RWPE1 (cell line): ENCODE measurements around the gene DGCR2.
"Not testable (repeated sequence)": the region's sequence is repeated elsewhere in the genome, so short reads cannot be mapped to it uniquely, and the experiment has no call there.

Experiments
- CTCF ChIA-PET: fragments of 350-600 bp; sonication (Branson Sonifier 250); formaldehyde crosslinking; extraction: SDS; loops from one replicate; lab custom pipeline; 2021; lab: Yijun Ruan, JAX
- POLR2A ChIA-PET: fragments of 400-600 bp; formaldehyde crosslinking; extraction: SDS; loops from one replicate; lab custom pipeline; 2020; ENCODE audit warnings: antibody characterized with exemption; ENCODE audit not compliant: low non-redundant PET; lab: Yijun Ruan, JAX
- DNase-seq: peaks from one replicate; pipeline ENCODE4 v3.0.0; 2012; ENCODE audit warnings: low spot score
- H3K27ac ChIP-seq: fragments of 450-650 bp; 2 replicates; pipeline ENCODE4 v1.5.1; 2017
- TF ChIP-seq, protein P1 (sequence below): fragments of 450-650 bp; conservative IDR thresholded peaks from 2 replicates; pipeline ENCODE4 v1.5.1; 2017; ENCODE audit warnings: low read depth, mild to moderate bottlenecking

The DGCR2 gene

DNA sequence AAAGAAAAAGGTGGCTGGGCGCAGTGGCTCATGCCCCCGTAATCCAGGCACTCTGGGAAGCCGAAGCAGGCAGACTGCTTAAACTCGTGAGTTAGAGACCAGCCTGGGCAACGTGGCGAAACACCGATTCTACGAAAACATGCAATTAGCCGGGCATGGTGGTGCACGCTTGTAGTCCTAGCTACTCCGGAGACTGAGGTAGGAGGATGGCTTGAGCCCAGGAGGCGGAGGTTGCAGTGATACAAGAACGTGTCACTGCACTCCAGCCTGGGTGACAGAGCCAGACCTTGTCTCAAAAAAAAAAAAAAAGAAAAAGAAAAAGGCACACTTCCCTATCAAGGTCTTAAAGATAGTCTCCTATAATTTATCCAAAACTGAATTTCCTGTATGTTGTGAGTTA lies 39.4 kb downstream of the DGCR2 start:
- TF ChIP-seq, protein P1, sequence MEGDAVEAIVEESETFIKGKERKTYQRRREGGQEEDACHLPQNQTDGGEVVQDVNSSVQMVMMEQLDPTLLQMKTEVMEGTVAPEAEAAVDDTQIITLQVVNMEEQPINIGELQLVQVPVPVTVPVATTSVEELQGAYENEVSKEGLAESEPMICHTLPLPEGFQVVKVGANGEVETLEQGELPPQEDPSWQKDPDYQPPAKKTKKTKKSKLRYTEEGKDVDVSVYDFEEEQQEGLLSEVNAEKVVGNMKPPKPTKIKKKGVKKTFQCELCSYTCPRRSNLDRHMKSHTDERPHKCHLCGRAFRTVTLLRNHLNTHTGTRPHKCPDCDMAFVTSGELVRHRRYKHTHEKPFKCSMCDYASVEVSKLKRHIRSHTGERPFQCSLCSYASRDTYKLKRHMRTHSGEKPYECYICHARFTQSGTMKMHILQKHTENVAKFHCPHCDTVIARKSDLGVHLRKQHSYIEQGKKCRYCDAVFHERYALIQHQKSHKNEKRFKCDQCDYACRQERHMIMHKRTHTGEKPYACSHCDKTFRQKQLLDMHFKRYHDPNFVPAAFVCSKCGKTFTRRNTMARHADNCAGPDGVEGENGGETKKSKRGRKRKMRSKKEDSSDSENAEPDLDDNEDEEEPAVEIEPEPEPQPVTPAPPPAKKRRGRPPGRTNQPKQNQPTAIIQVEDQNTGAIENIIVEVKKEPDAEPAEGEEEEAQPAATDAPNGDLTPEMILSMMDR: no peak
- ChIA-PET POLR2A (interaction anchor here (0.6 kb wide), 1 partner anchor 33 kb away, joined by 3 read pairs; no protein-coding TSS in a partner anchor), CTCF (no interaction called here)
- H3K27ac ChIP-seq: no peak overlapping the region
- DNase-seq: no peak

DNA sequence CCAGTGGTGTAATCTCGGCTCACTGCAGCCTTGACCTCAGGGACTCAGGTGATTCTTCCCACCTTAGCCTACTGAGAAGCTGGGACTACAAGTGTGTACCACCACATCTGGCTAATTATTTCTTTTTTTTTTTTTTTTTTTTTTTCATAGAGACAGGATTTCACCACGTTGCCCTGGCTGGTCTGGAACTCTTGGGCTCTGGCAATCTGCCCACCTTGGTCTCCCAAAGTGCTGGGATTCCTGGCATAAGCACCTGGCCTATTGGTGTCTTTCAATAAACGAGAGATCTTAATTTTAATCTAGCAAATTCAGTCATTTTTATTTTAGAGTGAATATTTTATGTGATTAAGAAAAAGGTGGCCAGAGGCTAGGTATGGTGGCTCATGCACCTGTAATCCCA lies 40.1 kb downstream of the DGCR2 start:
- CTCF ChIA-PET: no interaction called here
- TF ChIP-seq, protein P1: no peak
- H3K27ac ChIP-seq: no peak overlapping the region
- POLR2A ChIA-PET: no interaction called here
- DNase-seq: no peak

DNA sequence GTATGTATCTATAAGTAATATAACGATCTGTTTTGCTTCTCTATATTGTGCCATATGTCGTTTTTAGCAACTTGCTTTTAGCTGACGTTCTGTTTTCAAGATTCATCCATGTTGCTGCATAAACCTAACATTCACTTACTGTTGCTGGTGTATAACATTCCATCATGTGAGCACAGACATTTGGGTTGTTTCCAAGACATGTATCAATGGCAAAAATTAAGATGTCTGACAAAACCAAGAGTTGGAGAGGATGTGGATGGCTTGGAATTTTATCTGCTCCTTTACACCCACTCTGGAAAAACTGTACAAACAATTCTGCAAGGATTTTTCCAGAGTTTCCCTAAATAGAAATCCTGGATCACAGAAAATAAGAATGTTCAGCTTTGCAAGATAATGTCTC lies 40.9 kb downstream of the DGCR2 start:
- TF ChIP-seq, protein P1: no peak
- CTCF ChIA-PET: no interaction called here
- POLR2A ChIA-PET: no interaction called here
- H3K27ac ChIP-seq: no peak overlapping the region
- no peak for DNase-seq

DNA sequence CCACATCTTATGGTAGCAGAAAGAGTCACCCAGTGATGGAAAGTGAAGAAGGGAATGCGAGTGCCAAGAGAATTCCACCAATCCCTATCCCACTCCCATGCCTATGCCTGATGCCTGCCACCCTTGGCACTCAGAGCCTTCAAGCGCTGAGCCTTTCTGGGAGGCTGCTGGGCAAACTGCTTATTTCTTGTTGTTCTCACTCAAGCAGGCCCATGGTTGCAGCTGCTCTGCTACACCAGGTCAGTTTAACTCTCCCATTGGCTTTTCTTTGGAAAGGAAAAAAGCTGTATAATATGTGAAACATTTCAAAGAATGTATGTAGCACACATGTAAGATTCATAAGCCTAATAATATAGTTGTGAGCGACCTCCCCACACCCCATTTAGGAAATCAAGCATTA lies 41.4 kb downstream of the DGCR2 start:
- TF ChIP-seq, protein P1: no peak
- DNase-seq: no peak
- CTCF ChIA-PET: no interaction called here
- H3K27ac ChIP-seq: no peak overlapping the region
- POLR2A ChIA-PET: no interaction called here

DNA sequence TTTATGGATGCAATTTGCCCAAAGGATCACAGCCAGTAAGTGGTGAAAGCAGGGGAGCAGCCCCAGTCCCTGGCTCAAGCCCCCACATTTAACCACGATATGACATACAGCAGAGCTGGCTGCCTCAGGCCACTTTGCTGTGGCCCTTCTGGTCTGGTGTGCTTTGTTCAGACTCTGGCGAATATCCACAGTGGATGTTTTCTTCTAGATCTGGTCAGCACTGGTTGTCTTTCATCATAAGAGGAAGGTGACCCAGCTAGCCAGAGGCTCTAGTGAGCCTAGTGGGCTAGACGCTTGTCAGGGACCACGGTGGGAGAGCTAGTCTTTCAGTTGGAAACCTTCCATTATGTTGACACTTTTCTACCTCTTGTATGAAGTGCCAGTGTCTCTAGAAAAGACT lies 42.5 kb downstream of the DGCR2 start:
- H3K27ac ChIP-seq: no peak overlapping the region
- DNase-seq: no peak
- TF ChIP-seq, protein P1: no peak
- CTCF ChIA-PET: no interaction called here
- POLR2A ChIA-PET: no interaction called here

DNA sequence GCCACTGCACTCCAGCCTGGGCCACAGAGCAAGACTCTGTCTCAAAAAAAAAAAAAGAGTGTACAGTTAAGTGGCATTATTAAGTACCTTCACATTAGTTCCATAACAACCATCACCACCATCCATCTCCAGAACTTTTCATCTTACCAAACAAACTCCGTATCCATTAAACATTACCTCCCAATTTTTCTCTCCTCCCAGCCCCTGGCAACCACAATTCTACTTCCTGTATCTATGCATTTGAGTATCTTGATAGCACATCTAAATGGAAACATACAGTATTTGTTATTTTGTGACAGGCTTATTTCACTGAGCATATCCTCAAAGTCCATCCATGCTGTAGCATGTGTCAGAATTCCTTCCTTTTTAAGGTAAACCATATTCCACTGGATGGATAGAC lies 46.8 kb downstream of the DGCR2 start:
- no peak for DNase-seq
- H3K27ac ChIP-seq: no peak overlapping the region
- ChIA-PET POLR2A (no interaction called here), CTCF (no interaction called here)
- TF ChIP-seq, protein P1: no peak

DNA sequence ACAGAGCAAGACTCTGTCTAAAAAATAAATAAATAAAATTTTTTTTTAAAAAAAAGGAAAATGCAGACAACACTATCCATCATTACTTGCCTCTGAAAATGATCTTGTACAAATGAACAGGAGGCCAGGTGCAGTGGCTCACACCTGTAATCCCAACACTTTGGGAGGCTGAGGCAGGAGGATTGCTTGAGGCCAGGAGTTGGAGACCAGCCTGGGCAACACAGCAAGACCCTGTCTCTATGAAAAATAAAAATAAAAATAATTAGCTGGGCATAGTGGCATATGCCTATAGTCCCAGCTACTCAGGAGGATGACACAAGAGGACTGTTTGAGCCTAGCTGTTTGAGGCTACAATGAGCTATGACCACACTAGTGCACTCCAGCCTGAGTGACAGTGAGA lies 49.4 kb downstream of the DGCR2 start:
- POLR2A ChIA-PET: interaction anchor here (0.6 kb wide), 1 partner anchor 50 kb away, joined by 4 read pairs; no protein-coding TSS in a partner anchor
- CTCF ChIA-PET, DNase-seq, H3K27ac ChIP-seq: not testable (repeated sequence)
